NCI-H82 treated with DMSO at 0.1 percent for 48 hours (cell line): ENCODE results near the gene RNF31.

ENCODE experiments used
- DNase-seq: peaks from one replicate; lab custom pipeline; 2025; ENCODE audit not compliant: unreplicated experiment; lab: John Stamatoyannopoulos, UW

RNF31 gene

GRCh38 chr14:24159777-24160498, 12.6 kb downstream of the RNF31 start:
- DNase-seq = no peak

DNA sequence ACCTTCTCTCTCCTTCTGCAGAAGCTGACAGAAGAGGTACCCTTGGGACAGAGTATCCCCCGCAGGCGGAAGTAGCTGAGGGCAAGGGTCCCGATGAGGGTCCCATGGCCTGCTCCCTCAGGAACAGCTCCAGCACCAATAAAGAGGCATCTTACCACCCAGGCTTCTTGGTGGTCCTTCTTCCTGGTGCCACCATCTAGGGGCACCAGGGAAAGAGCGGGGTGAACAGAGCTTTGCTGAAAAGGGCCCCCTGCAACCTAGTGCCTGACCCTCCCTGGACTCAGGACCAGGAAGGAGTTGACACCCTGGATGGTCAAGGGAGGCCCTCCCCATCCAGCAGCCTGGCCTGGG, 13.2 kb downstream of the RNF31 start:
- DNase-seq = no peak

DNA sequence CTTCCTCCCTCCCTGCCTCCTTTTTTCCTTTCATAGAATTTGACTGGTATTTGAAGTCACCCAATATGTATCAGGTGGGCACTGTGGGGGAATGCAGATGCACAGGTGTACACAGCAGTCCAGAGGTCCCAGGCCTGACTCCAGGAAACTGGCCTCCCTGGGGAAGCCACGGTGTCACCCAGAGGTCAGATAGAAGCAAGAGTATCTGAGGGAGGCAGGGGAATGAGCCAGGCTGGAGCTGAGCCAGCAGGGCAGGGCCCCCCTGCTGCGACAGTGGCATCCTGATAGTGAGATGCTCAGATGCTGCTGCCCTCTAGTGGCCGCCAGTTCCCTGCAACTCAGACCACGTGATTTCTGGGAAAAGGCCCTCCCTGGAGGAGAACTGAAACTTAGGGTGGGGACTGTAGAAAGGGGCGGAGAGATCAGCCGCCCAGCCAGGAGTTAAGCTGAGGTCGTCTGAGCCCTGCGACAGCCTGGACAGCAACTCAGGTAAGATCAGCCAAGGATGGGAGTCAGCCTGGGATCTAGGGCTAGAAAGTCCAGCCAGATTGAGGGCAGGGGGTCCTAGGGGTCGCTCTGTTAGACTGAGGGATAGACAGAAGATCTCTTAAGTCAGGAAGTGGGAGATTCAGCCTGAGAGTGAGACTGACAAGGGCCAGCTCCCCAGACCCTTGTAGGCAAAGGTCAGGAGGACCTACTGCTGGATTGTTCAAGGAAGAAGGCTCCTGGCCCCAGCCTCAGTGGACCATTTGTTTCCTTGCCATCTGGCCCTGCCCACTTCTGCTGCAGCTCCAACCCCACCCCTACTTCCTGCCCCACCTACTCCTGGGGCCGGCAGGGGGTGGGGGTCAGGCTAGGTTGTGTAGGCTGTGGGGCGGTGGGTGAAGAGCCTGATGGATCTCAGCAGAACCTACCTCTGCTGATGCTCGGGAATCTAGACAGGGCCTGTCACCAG, 13.8 kb downstream of the RNF31 start, which contains the start of gene IRF9:
IRF9 (plus strand) TSS at position 416 of the 955 bp plus-strand sequence. CDS start 880 bp downstream, outside the sequence.
- peak; percentile 89 for DNase-seq

DNA sequence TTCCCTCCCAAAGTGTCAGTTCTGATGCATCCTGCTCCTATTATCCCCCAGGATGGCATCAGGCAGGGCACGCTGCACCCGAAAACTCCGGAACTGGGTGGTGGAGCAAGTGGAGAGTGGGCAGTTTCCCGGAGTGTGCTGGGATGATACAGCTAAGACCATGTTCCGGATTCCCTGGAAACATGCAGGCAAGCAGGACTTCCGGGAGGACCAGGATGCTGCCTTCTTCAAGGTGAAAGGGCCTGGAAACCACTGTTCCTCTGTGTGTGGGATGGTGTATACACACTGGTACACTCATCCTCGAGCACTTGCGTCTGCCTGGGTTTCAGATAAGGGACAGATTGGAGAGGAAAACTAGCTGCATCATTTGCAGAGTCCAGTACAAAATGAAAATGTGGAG, 14.8 kb downstream of the RNF31 start:
- DNase-seq = no peak

- DNase-seq = no peak
These were observed 17.3 kb downstream of the RNF31 start for GRCh38 chr14:24164518-24164991.

DNA sequence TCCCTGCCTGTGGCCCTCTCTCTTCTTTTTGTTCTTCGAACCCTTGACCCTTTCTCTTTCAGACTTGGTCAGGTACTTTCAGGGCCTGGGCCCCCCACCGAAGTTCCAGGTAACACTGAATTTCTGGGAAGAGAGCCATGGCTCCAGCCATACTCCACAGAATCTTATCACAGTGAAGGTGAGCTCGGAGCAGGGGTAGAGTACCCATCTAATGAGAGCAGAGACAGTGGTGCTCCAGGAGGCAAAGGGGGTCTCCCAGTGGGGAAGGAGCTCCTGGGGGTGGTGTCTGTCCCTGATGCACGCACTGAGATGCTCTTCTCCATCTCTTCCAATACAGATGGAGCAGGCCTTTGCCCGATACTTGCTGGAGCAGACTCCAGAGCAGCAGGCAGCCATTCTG, 18.5 kb downstream of the RNF31 start:
- DNase-seq = no peak

GRCh38 chr14:24167469-24168114, 20.3 kb downstream of the RNF31 start:
- DNase-seq = no peak

DNA sequence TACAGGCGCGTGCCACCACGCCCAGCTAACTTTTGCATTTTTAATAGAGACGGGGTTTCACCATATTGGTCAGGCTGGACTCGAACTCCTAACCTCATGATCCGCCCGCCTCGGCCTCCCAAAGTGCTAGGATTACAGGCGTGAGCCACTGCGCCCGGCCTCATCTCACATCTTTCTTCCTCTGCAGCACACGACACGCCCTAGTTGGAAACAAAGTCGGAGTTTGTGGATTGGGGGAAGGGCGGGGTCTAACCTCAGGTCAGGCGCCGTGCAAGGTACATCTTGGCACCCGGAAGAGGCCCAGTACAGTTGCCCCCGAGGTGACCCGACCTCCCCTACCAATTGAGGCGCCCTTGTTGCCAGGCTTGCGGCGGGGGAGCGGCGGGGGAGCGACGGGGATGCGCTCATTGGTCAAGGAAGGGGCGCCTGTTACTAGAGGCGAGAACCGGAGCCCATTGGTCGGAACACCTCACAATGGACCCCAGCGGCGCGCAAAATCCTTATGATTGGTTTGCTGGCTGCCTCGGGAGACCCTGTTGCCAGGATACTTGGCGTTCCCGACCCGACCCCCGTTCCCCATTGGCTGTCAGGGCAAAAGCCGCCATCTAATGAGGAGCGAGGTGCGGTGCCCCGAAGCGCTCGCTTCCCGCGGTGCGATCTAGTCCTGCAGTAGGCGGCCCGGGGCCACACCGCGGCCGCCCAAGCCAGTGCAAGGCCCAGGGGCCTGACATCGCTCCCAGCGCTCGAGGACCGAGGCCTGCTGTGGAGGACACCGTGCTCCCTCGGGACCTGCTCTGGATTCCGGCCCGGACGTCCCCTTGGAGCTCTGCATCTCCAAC, 24.3 kb downstream of the RNF31 start, which contains the start of gene REC8:
REC8 (plus strand) TSS at position 659 of the 839 bp plus-strand sequence. CDS start 473 bp downstream, outside the sequence.
- DNase-seq = peak; percentile 91

DNA sequence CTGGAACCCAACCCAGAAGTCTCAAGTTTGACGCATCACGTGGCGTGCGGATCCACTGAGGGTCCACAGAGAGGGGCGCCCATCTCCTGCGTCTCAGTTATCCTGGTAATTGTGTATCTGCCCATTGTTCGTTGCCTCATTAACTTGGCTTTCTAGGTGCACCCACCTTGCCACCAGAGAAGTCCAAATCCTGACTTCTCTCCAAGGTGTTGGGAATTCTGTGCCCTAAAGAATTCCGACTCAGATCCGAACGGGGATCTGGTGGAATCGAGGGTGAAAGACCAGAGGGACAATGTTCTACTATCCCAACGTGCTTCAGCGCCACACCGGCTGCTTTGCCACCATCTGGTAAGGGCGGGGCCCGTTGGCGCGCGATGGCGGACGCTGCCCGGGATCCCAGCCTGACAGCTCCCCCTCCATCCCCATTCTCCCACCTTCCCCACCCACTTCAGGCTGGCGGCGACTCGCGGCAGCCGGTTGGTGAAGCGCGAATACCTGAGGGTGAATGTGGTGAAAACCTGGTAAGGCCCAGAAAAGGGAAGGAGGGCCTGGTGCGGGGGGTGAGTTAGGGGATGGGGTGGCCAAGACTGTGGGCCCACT, 25.1 kb downstream of the RNF31 start:
- DNase-seq = no peak

- no peak for DNase-seq
These were observed 25.6 kb downstream of the RNF31 start for GRCh38 chr14:24172871-24173281.

- DNase-seq = no peak
These were observed 29.3 kb downstream of the RNF31 start for GRCh38 chr14:24176599-24176998.

DNA sequence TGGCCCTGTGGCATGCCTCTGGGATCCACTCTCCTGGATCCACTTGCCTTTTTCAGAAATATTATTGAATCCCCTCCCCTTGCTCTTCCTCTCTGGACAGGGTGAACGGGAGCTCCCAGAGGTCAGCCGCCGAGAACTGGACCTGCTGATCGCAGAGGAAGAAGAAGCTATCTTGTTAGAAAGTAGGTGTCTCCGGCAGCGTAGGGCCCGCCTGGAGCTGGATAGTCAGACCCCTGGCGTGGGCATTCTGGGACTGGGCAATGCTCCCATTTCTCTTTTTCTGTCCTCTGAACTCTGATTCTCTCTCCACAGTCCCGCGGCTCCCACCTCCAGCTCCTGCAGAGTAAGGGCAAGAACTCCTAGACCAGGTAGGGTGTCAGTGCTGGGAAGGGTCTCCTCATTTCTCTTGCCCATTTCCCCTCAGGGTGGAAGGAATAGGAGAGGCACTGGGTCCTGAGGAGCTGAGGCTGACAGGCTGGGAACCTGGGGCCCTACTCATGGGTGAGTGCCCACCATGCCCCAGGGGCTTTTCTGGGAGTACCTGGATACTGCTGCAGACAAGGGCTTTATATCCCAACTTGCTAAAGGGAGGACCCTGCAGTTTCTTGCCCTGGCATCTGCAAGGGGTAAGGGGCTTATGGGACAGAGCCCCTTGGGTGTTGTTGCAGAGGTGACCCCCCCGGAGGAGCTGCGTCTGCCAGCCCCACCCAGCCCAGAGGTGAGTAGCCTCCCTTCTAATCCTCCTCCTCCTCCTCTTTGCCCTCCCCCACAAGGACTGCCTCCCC, 29.9 kb downstream of the RNF31 start:
- no peak for DNase-seq

DNA sequence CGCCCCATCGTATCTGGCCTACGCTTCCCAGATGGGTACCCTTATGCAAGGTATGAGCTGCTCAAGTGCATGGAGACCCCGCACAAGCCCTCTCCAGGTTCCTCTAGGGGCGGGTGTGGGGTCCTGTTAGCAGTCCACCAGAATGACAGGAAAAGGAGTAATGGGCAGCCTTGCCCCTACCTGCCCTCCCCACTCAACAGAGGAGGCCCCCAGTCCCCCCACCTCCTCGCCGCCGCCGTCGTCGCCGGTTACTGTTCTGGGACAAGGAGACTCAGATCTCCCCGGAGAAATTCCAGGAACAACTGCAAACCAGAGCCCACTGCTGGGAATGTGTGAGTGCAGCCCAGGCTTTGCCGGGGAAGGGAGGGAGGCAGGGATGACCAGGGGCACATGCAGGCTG, 30.6 kb downstream of the RNF31 start:
- no peak for DNase-seq

DNA sequence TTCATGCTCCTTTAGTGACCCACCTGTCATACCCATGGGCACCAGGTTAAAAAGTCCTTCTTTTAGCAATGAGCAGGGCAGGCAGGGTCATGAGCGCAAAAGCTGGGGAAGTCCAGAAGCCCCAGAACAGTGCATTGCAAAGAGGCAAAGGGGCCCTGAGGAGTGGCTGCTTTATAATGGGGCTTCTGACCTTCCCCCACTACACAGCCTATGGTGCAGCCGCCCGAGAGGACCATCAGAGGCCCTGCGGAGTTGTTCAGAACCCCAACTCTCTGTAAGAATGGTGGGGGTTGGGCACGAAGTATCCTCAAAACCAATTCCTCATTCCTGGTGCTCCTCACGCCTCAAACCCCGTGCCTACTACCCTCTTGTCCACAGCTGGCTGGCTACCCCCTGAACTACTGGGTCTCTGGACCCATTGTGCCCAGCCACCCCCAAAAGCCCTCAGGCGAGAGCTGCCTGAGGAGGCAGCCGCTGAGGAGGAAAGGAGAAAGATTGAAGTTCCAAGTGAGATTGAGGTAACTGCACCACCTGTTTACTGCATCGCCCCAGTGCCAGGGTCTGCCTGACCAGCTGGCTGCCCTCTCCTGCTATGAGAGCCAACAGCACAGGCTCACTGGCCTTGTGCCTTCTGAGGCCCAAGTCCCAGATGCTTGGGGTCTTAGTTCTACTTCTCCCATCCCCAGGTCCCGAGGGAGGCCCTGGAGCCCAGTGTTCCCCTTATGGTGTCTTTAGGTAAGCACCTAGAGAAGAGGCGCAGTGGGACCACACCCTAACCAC, 31.3 kb downstream of the RNF31 start:
- no peak for DNase-seq

DNA sequence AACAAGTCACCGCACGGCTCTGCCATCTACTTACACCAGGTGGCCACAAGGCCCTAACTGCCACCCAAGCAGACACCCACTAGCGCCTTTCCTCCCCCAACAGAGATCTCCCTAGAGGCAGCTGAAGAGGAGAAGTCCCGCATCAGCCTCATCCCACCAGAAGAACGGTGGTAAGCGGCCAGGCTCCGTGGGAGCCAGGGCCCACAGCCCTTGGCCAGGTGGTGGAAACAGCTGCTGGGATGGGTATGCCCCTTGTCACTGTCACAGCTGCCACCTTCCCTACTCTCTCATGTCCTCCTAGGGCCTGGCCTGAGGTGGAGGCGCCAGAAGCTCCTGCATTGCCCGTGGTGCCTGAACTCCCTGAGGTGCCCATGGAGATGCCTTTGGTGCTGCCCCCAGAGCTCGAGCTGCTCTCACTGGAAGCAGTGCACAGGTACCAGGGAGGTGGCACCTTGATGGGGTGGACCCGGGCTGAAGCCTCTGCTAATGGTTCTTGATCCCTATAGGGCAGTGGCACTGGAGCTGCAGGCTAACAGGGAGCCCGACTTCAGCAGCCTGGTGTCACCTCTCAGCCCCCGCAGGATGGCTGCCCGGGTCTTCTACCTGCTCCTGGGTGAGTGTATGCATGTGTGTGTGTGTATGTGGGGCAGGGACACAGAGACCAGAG, 32.1 kb downstream of the RNF31 start:
- DNase-seq = no peak

DNA sequence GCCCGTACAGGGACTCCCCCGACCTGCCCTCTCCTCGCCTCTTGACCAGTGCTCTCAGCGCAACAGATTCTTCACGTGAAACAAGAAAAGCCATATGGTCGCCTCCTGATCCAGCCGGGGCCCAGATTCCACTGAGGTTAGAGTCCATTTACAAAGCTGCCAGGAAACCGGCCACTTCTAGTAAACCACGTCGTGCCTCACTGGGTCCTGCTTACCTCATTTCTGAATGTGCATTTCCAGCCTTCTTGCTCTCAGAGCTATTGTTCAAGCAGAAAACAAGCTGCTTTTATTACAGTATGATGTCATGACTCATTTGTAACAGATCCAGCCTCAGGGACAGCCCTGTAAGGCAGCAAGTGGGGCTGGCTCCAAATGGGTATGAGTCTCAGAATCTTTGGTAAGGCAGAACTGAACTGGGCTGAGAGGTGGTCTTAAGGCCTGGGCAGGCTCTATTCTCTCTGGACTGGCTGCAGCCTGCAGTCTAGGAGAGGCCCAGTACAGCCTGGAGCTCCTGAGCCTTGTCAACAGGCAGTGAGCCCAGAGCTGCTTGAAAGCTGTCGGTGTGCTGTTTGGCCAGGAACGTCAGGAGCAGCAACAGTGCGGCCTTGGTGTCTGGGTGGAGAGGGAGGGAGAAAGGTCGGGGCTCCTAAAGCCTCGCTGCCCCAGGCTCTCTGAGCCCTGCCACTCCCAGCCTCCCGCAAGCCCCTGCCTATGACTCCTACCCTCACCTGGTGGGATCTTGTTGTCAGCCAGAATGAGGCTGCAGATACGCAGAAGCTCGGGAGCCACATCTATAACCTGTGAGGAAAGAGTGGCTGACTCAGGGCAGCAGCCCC, 32.9 kb downstream of the RNF31 start:
- DNase-seq = no peak
